NCI-H1092 treated with DMSO at 0.1 percent for 48 hours (cell line): ENCODE results near the gene CNTRL.

Source experiments
- DNase-seq: peaks from one replicate; lab custom pipeline; 2025; lab: John Stamatoyannopoulos, UW

The CNTRL gene

GRCh38 chr9:121179930-121180681 lies 105.4 kb downstream of the CNTRL start:
- DNase-seq, result no peak

- DNase-seq, result no peak
Measured at GRCh38 chr9:121182101-121182836, 107.5 kb downstream of the CNTRL start.

- no peak for DNase-seq
Measured at GRCh38 chr9:121182989-121183388, 108.2 kb downstream of the CNTRL start.

- DNase-seq, result no peak
Measured at GRCh38 chr9:121183666-121184423, 109.1 kb downstream of the CNTRL start.

- DNase-seq, result no peak
Measured at GRCh38 chr9:121184463-121184862, 109.7 kb downstream of the CNTRL start.

- no peak for DNase-seq
Measured at GRCh38 chr9:121185178-121185745, 110.5 kb downstream of the CNTRL start.

GRCh38 chr9:121185774-121186403 lies 111.1 kb downstream of the CNTRL start:
- DNase-seq, result no peak

- DNase-seq, result no peak
Measured at GRCh38 chr9:121187636-121188305, 113.0 kb downstream of the CNTRL start.

- no peak for DNase-seq
Measured at GRCh38 chr9:121189006-121189405, 114.3 kb downstream of the CNTRL start.

- DNase-seq, result no peak
Measured at GRCh38 chr9:121189660-121190059, 114.9 kb downstream of the CNTRL start.

GRCh38 chr9:121191235-121191634 lies 116.5 kb downstream of the CNTRL start:
- DNase-seq, result no peak

- DNase-seq, result no peak
Measured at GRCh38 chr9:121192518-121192917, 117.8 kb downstream of the CNTRL start.

GRCh38 chr9:121192959-121193640 lies 118.3 kb downstream of the CNTRL start:
- DNase-seq, result no peak

- no peak for DNase-seq
Measured at GRCh38 chr9:121194730-121195129, 120.0 kb downstream of the CNTRL start.

- no peak for DNase-seq
Measured at GRCh38 chr9:121196389-121196788, 121.6 kb downstream of the CNTRL start.

- DNase-seq, result no peak
Measured at GRCh38 chr9:121197132-121197531, 122.4 kb downstream of the CNTRL start.

GRCh38 chr9:121198512-121199042 lies 123.8 kb downstream of the CNTRL start:
- DNase-seq, result no peak

- DNase-seq, result no peak
Measured at GRCh38 chr9:121199921-121200320, 125.2 kb downstream of the CNTRL start.

- DNase-seq, result no peak
Measured at GRCh38 chr9:121200356-121200755, 125.6 kb downstream of the CNTRL start.

- no peak for DNase-seq
Measured at GRCh38 chr9:121201045-121201737, 126.4 kb downstream of the CNTRL start.
